GM23338 (cell line): ENCODE data around the gene SRGAP3. TPM values are rescaled to one million over a fixed set of nuclear protein-coding genes. Genes with fewer than 3 reads are reported as not detected.

Experiments
- ATAC-seq: fragments of 200-7000 bp; cut with Tn5 transposase; 3 replicates; pipeline ENCODE4 v1.9.1; 2020
- DNase-seq: peaks from one replicate; pipeline ENCODE4 v3.0.0-alpha.2; 2015; ENCODE audit warnings: low spot score
- H2AFZ ChIP-seq: fragments of 200-600 bp; sonication (generic); 2 replicates; pipeline ENCODE4 v1.8.0; 2016; ENCODE audit warnings: antibody characterized with exemption, mild to moderate bottlenecking, moderate library complexity
- H3F3A ChIP-seq: fragments of 200-600 bp; sonication (generic); replicated peaks from 2 replicates; pipeline ENCODE4 v1.8.0; 2017; ENCODE audit warnings: antibody characterized with exemption, mixed run types, low read depth
- H3K27ac ChIP-seq: fragments of 200-600 bp; sonication (generic); 2 replicates; pipeline ENCODE4 v1.6.1; 2016; ENCODE audit warnings: low read depth
- H3K27me3 ChIP-seq: fragments of 200-600 bp; sonication (generic); 2 replicates; pipeline ENCODE4 v1.8.0; 2016; ENCODE audit warnings: mild to moderate bottlenecking, mixed run types, moderate library complexity; ENCODE audit not compliant: insufficient read depth
- H3K36me3 ChIP-seq: fragments of 200-600 bp; sonication (generic); 2 replicates; pipeline ENCODE4 v1.8.0; 2016; ENCODE audit warnings: mild to moderate bottlenecking; ENCODE audit not compliant: insufficient read depth
- H3K4me1 ChIP-seq: fragments of 200-600 bp; sonication (generic); 2 replicates; pipeline ENCODE4 v1.8.0; 2016; ENCODE audit warnings: mild to moderate bottlenecking, moderate library complexity; ENCODE audit not compliant: insufficient read depth
- H3K4me2 ChIP-seq: fragments of 200-600 bp; sonication (generic); 2 replicates; pipeline ENCODE4 v1.7.1; 2017; ENCODE audit warnings: mixed run types
- H3K4me3 ChIP-seq: fragments of 200-600 bp; sonication (generic); 2 replicates; pipeline ENCODE4 v1.6.1; 2016; ENCODE audit warnings: mixed run types
- H3K79me2 ChIP-seq: fragments of 200-600 bp; sonication (generic); replicated peaks from 2 replicates; pipeline ENCODE4 v1.8.0; 2017; ENCODE audit warnings: mild to moderate bottlenecking; ENCODE audit not compliant: insufficient read depth
- H3K9me2 ChIP-seq: fragments of 200-600 bp; sonication (generic); 2 replicates; pipeline ENCODE4 v1.8.0; 2017; ENCODE audit not compliant: insufficient read depth
- H4K20me1 ChIP-seq: fragments of 200-600 bp; sonication (generic); replicated peaks from 2 replicates; pipeline ENCODE4 v1.8.0; 2017; ENCODE audit warnings: mild to moderate bottlenecking; ENCODE audit not compliant: insufficient read depth
- H3K27ac Mint-ChIP-seq: 2 replicates; pipeline ENCODE4 v1.8.0; 2020; ENCODE audit warnings: inconsistent platforms, mild to moderate bottlenecking, moderate library complexity, mixed read lengths
- H3K27me3 Mint-ChIP-seq: 3 replicates; pipeline ENCODE4 v1.8.0; 2022; ENCODE audit warnings: low read depth, mild to moderate bottlenecking, moderate library complexity, mixed read lengths, inconsistent platforms; ENCODE audit not compliant: insufficient read depth, poor library complexity
- H3K36me3 Mint-ChIP-seq: 3 replicates; pipeline ENCODE4 v1.8.0; 2021; ENCODE audit warnings: low read depth, mild to moderate bottlenecking, inconsistent platforms, moderate library complexity, mixed read lengths
- H3K4me1 Mint-ChIP-seq: 3 replicates; pipeline ENCODE4 v1.8.0; 2020; ENCODE audit warnings: mild to moderate bottlenecking, inconsistent platforms, mixed read lengths
- H3K4me3 Mint-ChIP-seq: 3 replicates; pipeline ENCODE4 v1.8.0; 2021; ENCODE audit warnings: moderate library complexity, mild to moderate bottlenecking, inconsistent platforms, mixed read lengths
- H3K9me3 Mint-ChIP-seq: 3 replicates; pipeline ENCODE4 v1.8.0; 2020; ENCODE audit warnings: moderate library complexity, mild to moderate bottlenecking, inconsistent platforms, mixed read lengths
- CREB1 ChIP-seq: fragments of 250-450 bp; sonication (Bioruptor Pico); IDR thresholded peaks from 2 replicates; pipeline ENCODE4 v1.5.0; 2020; ENCODE audit warnings: low read depth, mild to moderate bottlenecking, moderate library complexity
- CTCF ChIP-seq, 2 experiments: fragments of 200-600 bp in 1 of 2; sonication (generic) in 1 of 2; conservative IDR thresholded peaks; 2 replicates each; pipeline versions ENCODE4 v1.5.1 to v1.6.1; 2016 to 2017; ENCODE audit warnings: antibody characterized with exemption in 2 of 2, low read depth in 2 of 2, mild to moderate bottlenecking in 2 of 2, moderate library complexity in 1 of 2
- ETS1 ChIP-seq: IDR thresholded peaks from 2 replicates; pipeline ENCODE4 v1.6.1; 2016; ENCODE audit warnings: antibody characterized with exemption
- EZH2 ChIP-seq: fragments of 200-600 bp; sonication (generic); IDR thresholded peaks from one replicate; pipeline ENCODE4 v1.8.0; 2017; ENCODE audit warnings: antibody characterized with exemption, mild to moderate bottlenecking, low read depth; ENCODE audit not compliant: unreplicated experiment
- EZH2phosphoT487 ChIP-seq: fragments of 200-600 bp; sonication (generic); IDR thresholded peaks from one replicate; pipeline ENCODE4 v1.8.1; 2018; ENCODE audit warnings: antibody characterized with exemption; ENCODE audit not compliant: unreplicated experiment
- JUNB ChIP-seq: IDR thresholded peaks from one replicate; pipeline ENCODE4 v1.6.1; 2016; ENCODE audit warnings: antibody characterized with exemption; ENCODE audit not compliant: unreplicated experiment
- NANOG ChIP-seq: IDR thresholded peaks from 2 replicates; pipeline ENCODE4 v1.6.1; 2016; ENCODE audit warnings: antibody characterized with exemption, borderline replicate concordance
- POLR2AphosphoS5 ChIP-seq: IDR thresholded peaks from 2 replicates; pipeline ENCODE4 v1.6.1; 2016; ENCODE audit warnings: antibody characterized with exemption, low read depth
- REST ChIP-seq: IDR thresholded peaks from one replicate; pipeline ENCODE4 v1.6.1; 2018; ENCODE audit warnings: antibody characterized with exemption; ENCODE audit not compliant: unreplicated experiment
- STAT1 ChIP-seq: IDR thresholded peaks from one replicate; pipeline ENCODE4 v1.6.1; 2016; ENCODE audit warnings: antibody characterized with exemption; ENCODE audit not compliant: unreplicated experiment
- ZNF114 ChIP-seq: fragments of 250-450 bp; sonication (Bioruptor Pico); IDR thresholded peaks from 2 replicates; pipeline ENCODE4 v1.5.0; 2020; ENCODE audit warnings: mild to moderate bottlenecking, moderate library complexity
- ZNF331 ChIP-seq: fragments of 250-450 bp; sonication (Bioruptor Pico); IDR thresholded peaks from 2 replicates; pipeline ENCODE4 v1.5.0; 2020; ENCODE audit warnings: low read depth, mild to moderate bottlenecking, moderate library complexity
- ZNF462 ChIP-seq: fragments of 250-450 bp; sonication (Bioruptor Pico); IDR thresholded peaks from 2 replicates; pipeline ENCODE4 v1.5.0; 2020; ENCODE audit warnings: mild to moderate bottlenecking, moderate library complexity
- polyA plus RNA-seq: library from polyadenylated mRNA; unstranded; fragments of >200 nt; fragmentation: Nextera tagmentation; extraction: Ambion mirVana; gene quantifications from 2 replicates; pipeline ENCODE4 v1.2.1, GENCODE V29; 2016
- total RNA-seq: library from RNA; depleted of rRNA; stranded (reverse); fragments of >200 nt; shearing (Covaris generic); gene quantifications from 2 replicates; pipeline ENCODE4 v1.2.3, GENCODE V29; 2014

Gene SRGAP3
- total and polyA plus RNA-seq, 2 experiments from 2014 or later: 6.4 to 9.4 TPM

- Histone ChIP-seq H3K27me3 (no peaks in the 10 kb centered on the region), H3K36me3 (no peaks in the 10 kb centered on the region), H3K4me2 (no peak overlapping the region), H4K20me1 (no peaks in the 10 kb centered on the region), H3K4me3 (no peak overlapping the region), H2AFZ (no peak overlapping the region), H3K4me1 (peaks cover 9% of the 10 kb centered on the region; the same call in 1 of the 2 replicates), H3K9me2 (no peaks in the 10 kb centered on the region), H3K27ac (no peak overlapping the region), H3F3A (no peaks in the 10 kb centered on the region), H3K79me2 (no peaks in the 10 kb centered on the region)
- DNase-seq (no peak), ATAC-seq (no peak)
- H3K27me3 Mint-ChIP-seq: peaks cover 6% of the 10 kb centered on the region
- no peak overlapping the region for H3K27ac Mint-ChIP-seq
- H3K9me3 Mint-ChIP-seq: peaks cover 21% of the 10 kb centered on the region
- H3K4me1 Mint-ChIP-seq: peaks cover 16% of the 10 kb centered on the region; the same call in 2 of the 3 replicates
- TF ChIP-seq ZNF462 (CRISPR knock-in tag): no peak
- TF ChIP-seq ETS1: no peak
- TF ChIP-seq ZNF331: no peak
- no peak for TF ChIP-seq EZH2phosphoT487
- no peak for TF ChIP-seq POLR2AphosphoS5
- TF ChIP-seq REST: no peak
- no peak for TF ChIP-seq STAT1
- no peak for TF ChIP-seq ZNF114
- no peak for TF ChIP-seq EZH2
- no peak for TF ChIP-seq CREB1 (CRISPR knock-in tag)
- TF ChIP-seq CTCF (conservative IDR thresholded peaks at IDR 0.05; ENCODE audit: low read depth in 2 of 2): no peak
- TF ChIP-seq JUNB: no peak
- no peak for TF ChIP-seq NANOG
- peaks cover 6% of the 10 kb centered on the region for H3K36me3 Mint-ChIP-seq
- no peak overlapping the region for H3K4me3 Mint-ChIP-seq
Observed at GRCh38 chr3:9278498-9278897, 29.1 kb upstream of the SRGAP3 start.
